ENCODE data around the gene HMGA1. TPM values are rescaled to one million over a fixed set of nuclear protein-coding genes. Genes with fewer than 3 reads are reported as not detected.
"Not testable (repeated sequence)": the region's sequence is repeated elsewhere in the genome, so short reads cannot be mapped to it uniquely, and the experiment has no call there.

The HMGA1 gene
- total and polyA plus RNA-seq, 2 experiments from 2014 or later, result 43.4 to 69.0 TPM

DNA sequence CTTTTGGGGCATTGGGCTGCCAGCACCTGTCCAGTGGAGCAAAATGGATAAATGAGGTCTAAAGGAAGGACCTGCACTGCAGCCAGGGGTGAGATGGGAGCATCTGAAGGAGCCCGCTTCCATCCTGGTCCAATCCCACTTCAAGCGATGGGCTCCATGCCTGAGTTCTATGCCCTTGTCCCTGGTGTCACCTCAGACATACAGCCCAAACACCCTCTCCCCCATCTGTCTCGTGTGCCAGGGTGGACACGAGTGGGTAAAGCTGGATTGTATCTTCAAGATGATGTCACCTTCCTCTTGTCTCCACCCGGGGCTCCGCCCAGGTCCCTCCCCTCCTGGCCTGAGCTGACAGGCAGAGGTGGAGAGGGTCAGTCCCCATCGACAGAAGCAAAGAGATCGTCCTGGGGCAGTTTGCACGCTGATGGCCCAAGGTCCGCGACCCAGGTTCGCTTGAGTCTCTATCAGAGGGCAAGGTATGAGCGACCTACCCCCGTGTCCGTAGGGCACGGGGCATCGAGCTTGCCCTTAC lies 11.6 kb downstream of the HMGA1 start:
- TF ChIP-seq EZH2phosphoT487 (IDR thresholded peaks at IDR 0.05; ENCODE audit: low read depth, severe bottlenecking, unreplicated experiment) (no peak), EZH2 (IDR thresholded peaks at IDR 0.05; ENCODE audit: borderline replicate concordance) (no peak)
- TF ChIP-seq, protein P1, sequence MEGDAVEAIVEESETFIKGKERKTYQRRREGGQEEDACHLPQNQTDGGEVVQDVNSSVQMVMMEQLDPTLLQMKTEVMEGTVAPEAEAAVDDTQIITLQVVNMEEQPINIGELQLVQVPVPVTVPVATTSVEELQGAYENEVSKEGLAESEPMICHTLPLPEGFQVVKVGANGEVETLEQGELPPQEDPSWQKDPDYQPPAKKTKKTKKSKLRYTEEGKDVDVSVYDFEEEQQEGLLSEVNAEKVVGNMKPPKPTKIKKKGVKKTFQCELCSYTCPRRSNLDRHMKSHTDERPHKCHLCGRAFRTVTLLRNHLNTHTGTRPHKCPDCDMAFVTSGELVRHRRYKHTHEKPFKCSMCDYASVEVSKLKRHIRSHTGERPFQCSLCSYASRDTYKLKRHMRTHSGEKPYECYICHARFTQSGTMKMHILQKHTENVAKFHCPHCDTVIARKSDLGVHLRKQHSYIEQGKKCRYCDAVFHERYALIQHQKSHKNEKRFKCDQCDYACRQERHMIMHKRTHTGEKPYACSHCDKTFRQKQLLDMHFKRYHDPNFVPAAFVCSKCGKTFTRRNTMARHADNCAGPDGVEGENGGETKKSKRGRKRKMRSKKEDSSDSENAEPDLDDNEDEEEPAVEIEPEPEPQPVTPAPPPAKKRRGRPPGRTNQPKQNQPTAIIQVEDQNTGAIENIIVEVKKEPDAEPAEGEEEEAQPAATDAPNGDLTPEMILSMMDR (IDR thresholded peaks at IDR 0.05; ENCODE audit: poor library complexity), result no peak
- 12% methylated on average over 17 of the region's 17 CpGs for WGBS (ENCODE audit: low lambda C conversion rate, missing lambda C conversion rate)
- Histone ChIP-seq H3K36me3 (replicated peaks; ENCODE audit: insufficient read depth, low read depth) (no peaks in the 10 kb centered on the region), H3K9me2 (replicated peaks; ENCODE audit: insufficient read depth) (no peaks in the 10 kb centered on the region), H3K4me3 (peak overlapping the region; percentile 14), H3K27me3 (no peaks in the 10 kb centered on the region), H4K20me1 (ENCODE audit: insufficient read depth, poor library complexity, severe bottlenecking) (no peaks in the 10 kb centered on the region), H3K4me1 (ENCODE audit: insufficient read depth) (peaks cover 5% of the 10 kb centered on the region), H3K79me2 (no peaks in the 10 kb centered on the region), H3K27ac (peak overlapping the region; percentile 20), H2AFZ (peak overlapping the region; percentile 50), H3K4me2 (peak overlapping the region; percentile 90), H3K9me3 (ENCODE audit: low read depth) (no peaks in the 10 kb centered on the region)
- peak; percentile 68 for DNase-seq (ENCODE audit: low spot score)

DNA sequence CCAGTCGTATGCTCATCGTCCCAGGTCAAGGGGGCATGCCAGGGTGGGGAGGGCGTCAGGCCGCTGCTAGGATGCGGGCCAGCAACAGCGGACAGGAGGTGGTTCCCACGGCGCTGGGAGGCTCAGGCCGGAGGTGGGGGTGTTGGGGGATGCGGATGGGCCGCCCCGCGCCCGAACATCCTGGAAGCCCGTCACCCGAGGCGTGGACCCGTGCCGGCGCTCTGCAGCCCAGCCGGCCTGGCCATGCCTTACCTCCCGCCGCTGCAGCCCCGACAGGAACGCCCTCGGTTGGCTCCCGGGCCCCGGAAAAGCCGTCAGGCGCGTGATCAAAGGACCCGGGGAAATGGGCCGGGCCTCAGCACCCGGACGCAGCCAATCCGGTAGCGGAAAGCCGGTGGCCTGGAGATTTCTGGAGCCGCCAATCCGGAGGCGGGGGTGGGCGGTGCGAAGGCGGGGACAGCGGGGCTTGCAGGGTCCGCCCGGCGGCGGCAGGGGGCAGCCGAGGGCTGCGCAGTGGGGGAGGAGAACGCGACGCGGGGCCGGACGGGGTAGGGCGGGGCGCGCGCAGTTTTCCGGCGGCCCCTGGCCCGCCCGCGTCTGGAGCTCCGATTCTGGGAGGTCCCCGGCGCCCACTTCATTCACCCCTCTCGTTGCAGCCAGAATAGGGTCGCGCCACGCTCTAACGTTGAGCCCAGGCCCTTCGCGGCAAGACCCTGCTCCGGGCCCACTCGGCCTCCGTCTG lies 12.2 kb downstream of the HMGA1 start, which contains the start of gene SMIM29:
Gene SMIM29, minus strand, starts transcription at position 280 of the 742 bp plus-strand sequence. CDS start 1,215 bp downstream, outside the sequence.
- H3K79me2 ChIP-seq, result no peaks in the 10 kb centered on the region
- H3K27me3 ChIP-seq, result no peaks in the 10 kb centered on the region
- WGBS (ENCODE audit: low lambda C conversion rate, missing lambda C conversion rate), result 2% methylated on average over 47 of the region's 79 CpGs
- peak within 1 kb of the TSS; percentile 54 for H3K4me3 ChIP-seq
- H3K9me3 ChIP-seq (ENCODE audit: low read depth), result no peaks in the 10 kb centered on the region
- no peaks in the 10 kb centered on the region for H4K20me1 ChIP-seq (ENCODE audit: insufficient read depth, poor library complexity, severe bottlenecking)
- H3K4me2 ChIP-seq, result peak within 1 kb of the TSS; percentile 90
- H3K9me2 ChIP-seq (replicated peaks; ENCODE audit: insufficient read depth), result no peaks in the 10 kb centered on the region
- TF ChIP-seq, protein P1 (IDR thresholded peaks at IDR 0.05; ENCODE audit: poor library complexity), result peak; percentile 95
- TF ChIP-seq EZH2phosphoT487 (IDR thresholded peaks at IDR 0.05; ENCODE audit: low read depth, severe bottlenecking, unreplicated experiment), result no peak
- no peak for TF ChIP-seq EZH2 (IDR thresholded peaks at IDR 0.05; ENCODE audit: borderline replicate concordance)
- peak; percentile 97 for DNase-seq (ENCODE audit: low spot score)
- H3K36me3 ChIP-seq (replicated peaks; ENCODE audit: insufficient read depth, low read depth), result no peaks in the 10 kb centered on the region
- H3K27ac ChIP-seq, result peak within 1 kb of the TSS; percentile 78
- peaks cover 5% of the 10 kb centered on the region for H3K4me1 ChIP-seq (ENCODE audit: insufficient read depth)
- H2AFZ ChIP-seq, result peak within 1 kb of the TSS; percentile 86

DNA sequence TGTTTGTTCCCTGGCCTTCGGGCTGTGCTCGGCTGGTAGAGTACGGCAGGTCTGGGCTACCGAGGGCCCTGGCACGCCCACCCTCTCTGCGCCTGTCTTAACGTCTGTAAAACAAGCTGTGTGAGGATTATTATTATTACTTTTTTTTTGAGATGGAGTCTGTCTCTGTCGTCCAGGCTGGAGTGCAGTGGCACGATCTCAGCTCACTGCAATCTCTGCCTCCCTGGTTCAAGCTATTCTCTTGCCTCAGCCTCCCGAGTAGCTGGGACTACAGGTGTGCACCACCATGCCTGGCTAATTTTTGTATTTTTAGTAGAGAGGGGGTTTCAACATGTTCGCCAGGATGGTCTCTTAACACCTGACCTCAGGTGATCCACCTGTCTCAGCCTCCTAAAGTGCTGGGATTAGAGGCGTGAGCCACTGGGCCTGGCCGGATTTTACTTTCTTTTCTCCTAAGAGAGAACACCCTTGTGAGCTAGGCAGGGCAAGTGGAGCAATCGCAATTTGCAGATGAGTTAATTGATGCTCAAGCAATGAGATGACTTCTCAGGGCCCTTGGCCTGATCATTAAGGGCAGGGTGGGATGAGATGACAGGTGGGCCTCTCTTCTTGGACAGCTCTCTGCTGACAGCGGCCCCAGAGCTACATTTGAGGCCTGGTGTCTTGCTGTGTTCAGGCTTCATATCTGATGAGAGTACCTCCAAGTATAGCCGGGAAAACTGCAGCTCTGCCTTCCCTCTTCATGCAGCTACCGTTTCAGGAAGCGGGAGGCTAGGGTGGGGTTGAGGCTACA lies 13.0 kb downstream of the HMGA1 start:
- peak overlapping the region; percentile 78 for H3K27ac ChIP-seq
- H3K36me3 ChIP-seq (replicated peaks; ENCODE audit: insufficient read depth, low read depth), result no peaks in the 10 kb centered on the region
- H2AFZ ChIP-seq, result peak overlapping the region; percentile 86
- WGBS (ENCODE audit: low lambda C conversion rate, missing lambda C conversion rate), result 54% methylated on average over 18 of the region's 18 CpGs
- no peaks in the 10 kb centered on the region for H3K9me3 ChIP-seq (ENCODE audit: low read depth)
- peak overlapping the region; percentile 74 for H3K4me2 ChIP-seq
- DNase-seq (ENCODE audit: low spot score), result no peak
- no peaks in the 10 kb centered on the region for H3K4me1 ChIP-seq (ENCODE audit: insufficient read depth)
- no peaks in the 10 kb centered on the region for H4K20me1 ChIP-seq (ENCODE audit: insufficient read depth, poor library complexity, severe bottlenecking)
- H3K79me2 ChIP-seq, result no peaks in the 10 kb centered on the region
- H3K27me3 ChIP-seq, result no peaks in the 10 kb centered on the region
- no peaks in the 10 kb centered on the region for H3K9me2 ChIP-seq (replicated peaks; ENCODE audit: insufficient read depth)
- TF ChIP-seq EZH2 (IDR thresholded peaks at IDR 0.05; ENCODE audit: borderline replicate concordance) (no peak), EZH2phosphoT487 (IDR thresholded peaks at IDR 0.05; ENCODE audit: low read depth, severe bottlenecking, unreplicated experiment) (no peak)
- TF ChIP-seq, protein P1 (IDR thresholded peaks at IDR 0.05; ENCODE audit: poor library complexity), result no peak
- peak overlapping the region; percentile 54 for H3K4me3 ChIP-seq

DNA sequence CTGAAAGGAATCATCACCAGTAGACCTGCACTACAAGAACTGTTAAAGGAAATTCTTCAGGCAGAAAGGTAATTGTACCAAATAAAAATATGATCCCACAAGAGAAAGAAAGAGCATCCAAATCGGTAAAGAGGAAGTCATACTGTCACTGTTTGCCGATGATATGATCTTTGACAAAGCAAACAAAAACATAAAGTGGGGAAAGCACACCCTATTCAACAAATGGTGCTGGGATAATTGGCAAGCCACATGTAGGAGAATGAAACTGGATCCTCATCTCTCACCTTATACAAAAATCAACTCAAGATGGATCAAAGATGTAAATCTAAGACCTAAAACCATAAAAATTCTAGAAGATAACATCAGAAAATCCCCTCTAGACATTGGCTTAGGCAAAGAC lies 15.7 kb downstream of the HMGA1 start:
- H3K79me2 ChIP-seq; DNase-seq (ENCODE audit: low spot score); H3K4me3 ChIP-seq; H3K27ac ChIP-seq; H3K4me1 ChIP-seq (ENCODE audit: insufficient read depth); H4K20me1 ChIP-seq (ENCODE audit: insufficient read depth, poor library complexity, severe bottlenecking); H3K36me3 ChIP-seq (replicated peaks; ENCODE audit: insufficient read depth, low read depth); H3K4me2 ChIP-seq; H3K9me3 ChIP-seq (ENCODE audit: low read depth); H3K9me2 ChIP-seq (replicated peaks; ENCODE audit: insufficient read depth); H2AFZ ChIP-seq; H3K27me3 ChIP-seq: not testable (repeated sequence)
- WGBS (ENCODE audit: low lambda C conversion rate, missing lambda C conversion rate), result 66% methylated on average over 2 of the region's 2 CpGs

Data from hepatocyte (in vitro differentiated cells).